ENCODE results near the gene VTI1A.

DNA sequence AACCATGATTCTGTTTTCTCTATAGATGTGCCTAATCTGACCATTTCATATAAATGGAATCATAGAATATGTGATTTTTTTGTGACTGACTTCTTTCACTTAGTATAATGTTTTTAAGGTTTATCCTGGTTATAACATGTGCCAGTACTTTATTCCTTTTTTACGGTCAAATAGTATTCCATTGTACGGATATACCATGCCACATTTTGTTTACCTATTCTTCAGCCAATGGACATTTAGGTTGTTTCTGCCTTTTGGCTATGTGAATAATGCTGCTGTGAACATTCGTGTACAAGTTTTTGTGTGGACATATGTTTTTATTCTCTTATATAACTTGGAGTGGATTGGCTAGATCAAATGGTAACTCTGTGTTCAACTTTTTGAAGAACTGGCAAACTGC, 324.7 kb downstream of the VTI1A start:
- TF ChIP-seq, protein P1, sequence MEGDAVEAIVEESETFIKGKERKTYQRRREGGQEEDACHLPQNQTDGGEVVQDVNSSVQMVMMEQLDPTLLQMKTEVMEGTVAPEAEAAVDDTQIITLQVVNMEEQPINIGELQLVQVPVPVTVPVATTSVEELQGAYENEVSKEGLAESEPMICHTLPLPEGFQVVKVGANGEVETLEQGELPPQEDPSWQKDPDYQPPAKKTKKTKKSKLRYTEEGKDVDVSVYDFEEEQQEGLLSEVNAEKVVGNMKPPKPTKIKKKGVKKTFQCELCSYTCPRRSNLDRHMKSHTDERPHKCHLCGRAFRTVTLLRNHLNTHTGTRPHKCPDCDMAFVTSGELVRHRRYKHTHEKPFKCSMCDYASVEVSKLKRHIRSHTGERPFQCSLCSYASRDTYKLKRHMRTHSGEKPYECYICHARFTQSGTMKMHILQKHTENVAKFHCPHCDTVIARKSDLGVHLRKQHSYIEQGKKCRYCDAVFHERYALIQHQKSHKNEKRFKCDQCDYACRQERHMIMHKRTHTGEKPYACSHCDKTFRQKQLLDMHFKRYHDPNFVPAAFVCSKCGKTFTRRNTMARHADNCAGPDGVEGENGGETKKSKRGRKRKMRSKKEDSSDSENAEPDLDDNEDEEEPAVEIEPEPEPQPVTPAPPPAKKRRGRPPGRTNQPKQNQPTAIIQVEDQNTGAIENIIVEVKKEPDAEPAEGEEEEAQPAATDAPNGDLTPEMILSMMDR (IDR thresholded peaks at IDR 0.05): no peak
- TF ChIP-seq POLR2A (IDR thresholded peaks at IDR 0.05): no peak

All from adrenal gland (tissue), 5 donors.